Transverse colon (tissue), 4 donors: ENCODE results near the gene WASL. TPM values are rescaled to one million over a fixed set of nuclear protein-coding genes. Genes with fewer than 3 reads are reported as not detected.

Experiments
- DNase-seq: peaks from one replicate; pipeline ENCODE4 v3.0.0-alpha.2; 2019
- H3K27ac ChIP-seq, 4 donors: fragments of 200-600 bp; sonication (generic); 2 replicates each; pipeline ENCODE4 v1.5.1; 2016 to 2018; ENCODE audit warnings: inconsistent platforms in 4 of 4
- H3K27me3 ChIP-seq: fragments of 200-600 bp; sonication (generic); 2 replicates; pipeline ENCODE4 v1.5.1; 2017; ENCODE audit warnings: inconsistent platforms
- H3K36me3 ChIP-seq, 4 donors: fragments of 200-600 bp; sonication (generic); 2 replicates each; pipeline ENCODE4 v1.5.1; 2017 to 2019; ENCODE audit warnings: inconsistent platforms in 4 of 4
- H3K4me1 ChIP-seq, 4 donors: fragments of 200-600 bp; sonication (generic); 2 replicates each; pipeline ENCODE4 v1.5.1; 2017 to 2020; ENCODE audit warnings: inconsistent platforms in 4 of 4
- H3K4me3 ChIP-seq, 4 donors: fragments of 200-600 bp; sonication (generic); 1 replicate in 1 of 4; 2 replicates in 3 of 4; pipeline versions ENCODE4 v1.5.1 to v1.6.1; 2017 to 2019; ENCODE audit warnings: inconsistent platforms in 4 of 4
- H3K9me3 ChIP-seq, 2 donors: fragments of 200-600 bp; sonication (generic); 2 replicates each; pipeline ENCODE4 v1.5.1; 2017 to 2019; ENCODE audit warnings: inconsistent platforms in 2 of 2
- CTCF ChIP-seq, 5 experiments: fragments of 200-600 bp in 3 of 5; fragments of 450-650 bp in 2 of 5; sonication (generic) in 3 of 5; IDR thresholded peaks; 1 replicate in 2 of 5; 2 replicates in 3 of 5; pipeline ENCODE4 v1.5.1; 2016 to 2017; ENCODE audit warnings: antibody characterized with exemption in 5 of 5, inconsistent platforms in 3 of 5, mild to moderate bottlenecking in 2 of 5, moderate library complexity in 1 of 5
- EP300 ChIP-seq: sonication (generic); formaldehyde crosslinking; IDR thresholded peaks from one replicate; pipeline ENCODE4 v1.6.1; 2017; ENCODE audit warnings: antibody characterized with exemption, low read depth
- POLR2A ChIP-seq: fragments of 450-650 bp; IDR thresholded peaks from one replicate; pipeline ENCODE4 v1.6.1; 2016; ENCODE audit warnings: antibody characterized with exemption, mild to moderate bottlenecking, moderate library complexity
- POLR2AphosphoS5 ChIP-seq, 3 donors: sonication (generic); formaldehyde crosslinking; IDR thresholded peaks; one replicate each; pipeline ENCODE4 v1.6.1; 2016; ENCODE audit warnings: antibody characterized with exemption in 3 of 3
- WGBS, 2 donors: methylation state at CpG; one replicate each; pipeline ENCODE4 v1.1.5; 2018; ENCODE audit warnings: low coverage in 1 of 2; 5-methylcytosine and 5-hydroxymethylcytosine counted together
- in situ Hi-C, 4 donors: fragments of 200-750 bp; cut with MboI; loops; one replicate each; pipeline versions ENCODE4 v1.15.0 to v1.15.1; 2017; ENCODE audit warnings: low sequenced_read_pairs in 3 of 4, low pct_ligation_motif_present in 1 of 4, low pct_unique_long_range_greater_than_20kb in 1 of 4
- intact Hi-C: fragments of 100-400 bp; cut with DNase I; formaldehyde crosslinking; loops from one replicate; pipeline ENCODE4 v1.15.1; 2023; ENCODE audit warnings: low total_unique reads
- total RNA-seq, 4 donors: library from RNA; depleted of rRNA; stranded (reverse); fragments of >200 nt; gene quantifications; one replicate each; pipeline ENCODE4 v1.1.0, GENCODE V29; 2016

WASL gene
- total RNA-seq, 4 donors from 2014 or later, result 30.1 to 97.8 (median 65.7) TPM

DNA sequence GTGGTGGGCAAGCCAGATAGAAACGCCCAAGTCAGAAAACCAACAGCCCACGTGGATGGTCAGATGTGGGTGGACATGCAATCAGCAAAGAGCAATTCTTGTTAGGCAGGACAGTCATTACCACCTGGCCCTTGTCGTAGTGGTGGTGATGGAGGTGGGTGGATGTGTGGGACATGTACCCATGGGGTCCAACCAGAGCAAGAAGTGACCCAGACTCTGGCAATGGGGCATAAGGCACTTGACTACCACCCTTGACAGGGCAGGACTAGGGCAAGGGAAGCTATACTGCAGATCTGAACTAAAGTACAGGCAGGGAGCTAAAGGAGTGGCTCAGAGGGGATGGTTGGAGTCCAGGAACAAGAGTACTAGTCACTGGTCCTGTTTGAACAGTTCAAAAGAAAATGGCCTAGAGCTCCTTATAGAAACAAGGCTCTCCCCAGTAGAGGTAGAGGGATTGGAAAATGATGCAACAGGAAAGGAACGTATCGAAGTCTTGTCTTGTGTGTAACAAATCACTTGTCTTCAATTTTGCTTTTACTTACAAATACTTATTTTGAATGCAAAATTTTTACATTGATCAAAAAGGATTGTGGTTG, 75.6 kb downstream of the WASL start:
- no peaks in the 10 kb centered on the region for H3K4me1 ChIP-seq
- DNase-seq, result no peak
- no peak overlapping the region for H3K27ac ChIP-seq
- in situ Hi-C loops, result no loop called here
- no peak for TF ChIP-seq POLR2AphosphoS5 (IDR thresholded peaks at IDR 0.05)
- no peak for TF ChIP-seq POLR2A
- no peak for TF ChIP-seq CTCF (IDR thresholded peaks at IDR 0.05)
- TF ChIP-seq EP300, result no peak
- H3K27me3 ChIP-seq, result no peaks in the 10 kb centered on the region
- 84 to 95% methylated on average over 4 to 5 of the region's 5 CpGs for WGBS, 2 donors
- no peaks in the 10 kb centered on the region for H3K36me3 ChIP-seq
- intact Hi-C loops, result no loop called here
- H3K9me3 ChIP-seq, result no peaks in the 10 kb centered on the region
- H3K4me3 ChIP-seq, result no peak overlapping the region

DNA sequence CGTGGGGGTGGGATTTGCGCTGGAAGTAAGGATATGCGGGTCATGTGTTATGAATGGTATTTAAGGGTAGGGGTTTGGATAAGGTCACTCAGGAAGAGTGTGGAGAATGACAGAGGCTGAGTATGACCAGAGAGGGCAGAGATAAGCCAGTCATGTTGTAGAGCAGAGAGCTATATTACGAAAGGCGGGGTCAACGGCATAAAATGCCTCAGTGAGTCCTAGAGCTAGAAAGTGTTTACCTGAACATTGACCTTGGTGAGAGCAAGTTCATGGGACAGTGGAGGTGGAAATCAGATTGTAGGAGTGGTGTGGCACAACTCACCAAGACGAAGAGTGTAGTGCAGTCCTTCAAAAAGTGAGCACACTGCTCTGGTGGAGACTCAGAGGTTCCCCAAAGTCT, 79.3 kb downstream of the WASL start:
- Histone ChIP-seq H3K9me3 (no peaks in the 10 kb centered on the region), H3K36me3 (no peaks in the 10 kb centered on the region), H3K27ac (no peak overlapping the region), H3K4me3 (no peak overlapping the region), H3K4me1 (no peaks in the 10 kb centered on the region), H3K27me3 (no peaks in the 10 kb centered on the region)
- intact Hi-C loops (no loop called here), in situ Hi-C loops (no loop called here)
- 92 to 97% methylated on average over 6 to 7 of the region's 7 CpGs for whole genome bisulfite sequencing, 2 donors
- DNase-seq, result no peak
- no peak for TF ChIP-seq CTCF (IDR thresholded peaks at IDR 0.05)
- TF ChIP-seq POLR2AphosphoS5 (IDR thresholded peaks at IDR 0.05), result no peak
- TF ChIP-seq EP300, result no peak
- no peak for TF ChIP-seq POLR2A

- WGBS, 2 donors, result 47 to 50% methylated on average over 1 of the region's 1 CpG
- Histone ChIP-seq H3K4me1 (no peaks in the 10 kb centered on the region), H3K36me3 (no peaks in the 10 kb centered on the region), H3K27me3 (no peaks in the 10 kb centered on the region), H3K9me3 (no peaks in the 10 kb centered on the region), H3K4me3 (no peak overlapping the region), H3K27ac (no peak overlapping the region)
- TF ChIP-seq CTCF (IDR thresholded peaks at IDR 0.05) (no peak), POLR2AphosphoS5 (IDR thresholded peaks at IDR 0.05) (no peak), POLR2A (no peak), EP300 (no peak)
- intact Hi-C loops, result no loop called here
- no peak for DNase-seq
- in situ Hi-C loops, result no loop called here
Observed at GRCh38 chr7:123666492-123666891, 82.3 kb downstream of the WASL start.

DNA sequence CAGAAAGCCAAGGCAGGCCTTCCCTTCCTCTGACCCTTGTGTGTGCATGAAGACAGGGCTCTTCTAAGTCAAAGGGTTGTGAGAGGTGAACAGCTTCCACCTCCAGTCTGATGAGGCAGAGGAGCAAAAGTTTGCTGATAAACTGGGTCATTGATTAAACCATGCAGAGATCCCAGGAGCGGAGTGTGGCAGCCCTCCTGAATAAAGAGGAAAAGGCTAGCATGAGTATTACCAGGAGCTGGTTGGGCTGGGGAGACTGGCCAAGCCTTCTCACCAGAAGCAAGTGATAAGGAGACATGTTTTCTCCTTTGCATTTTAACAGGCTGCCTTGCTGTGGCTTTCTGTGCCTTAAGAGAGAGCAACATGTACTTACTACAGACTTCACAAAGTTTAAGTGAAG, 82.9 kb downstream of the WASL start:
- TF ChIP-seq POLR2AphosphoS5 (IDR thresholded peaks at IDR 0.05) (no peak), POLR2A (no peak), EP300 (no peak), CTCF (IDR thresholded peaks at IDR 0.05) (no peak)
- Histone ChIP-seq H3K4me1 (no peaks in the 10 kb centered on the region), H3K27me3 (no peaks in the 10 kb centered on the region), H3K27ac (no peak overlapping the region), H3K36me3 (no peaks in the 10 kb centered on the region), H3K4me3 (no peak overlapping the region), H3K9me3 (no peaks in the 10 kb centered on the region)
- intact Hi-C loops (no loop called here), in situ Hi-C loops (no loop called here)
- WGBS, 2 donors, result 83 to 95% methylated on average over 1 of the region's 1 CpG
- DNase-seq, result no peak
